MCF 10A (cell line): ENCODE measurements around the gene COL25A1. TPM values are rescaled to one million over a fixed set of nuclear protein-coding genes. Genes with fewer than 3 reads are reported as not detected.

ENCODE experiments used
- BruUV-seq: library from RNA; stranded (reverse); fragments of 400-500 nt; replicated peaks from 2 replicates; lab custom pipeline; 2021; lab: Mats Ljungman, UMichigan
- CTCF ChIA-PET: fragments of 300-600 bp; sonication (Branson Sonifier 250); formaldehyde crosslinking; extraction: SDS; loops from one replicate; lab custom pipeline; 2021; ENCODE audit warnings: antibody characterized with exemption, inconsistent platforms; lab: Yijun Ruan, JAX
- POLR2A ChIA-PET: fragments of 300-600, 350-650 bp; sonication (Branson Sonifier 250); formaldehyde crosslinking; extraction: SDS; loops from one replicate; lab custom pipeline; 2020; ENCODE audit warnings: antibody characterized with exemption, inconsistent platforms; lab: Yijun Ruan, JAX
- DNase-seq: peaks from one replicate; pipeline ENCODE4 v3.0.0-alpha.2; 2018; ENCODE audit not compliant: unreplicated experiment
- H3K27ac Mint-ChIP-seq: one replicate; pipeline ENCODE4 v1.8.0; 2022; ENCODE audit warnings: mild to moderate bottlenecking, low read depth, mixed read lengths; ENCODE audit not compliant: unreplicated experiment
- H3K27me3 Mint-ChIP-seq: one replicate; pipeline ENCODE4 v1.8.0; 2022; ENCODE audit warnings: mixed read lengths; ENCODE audit not compliant: insufficient read depth, unreplicated experiment
- H3K36me3 Mint-ChIP-seq: one replicate; pipeline ENCODE4 v1.8.0; 2022; ENCODE audit warnings: mild to moderate bottlenecking, moderate library complexity, mixed read lengths; ENCODE audit not compliant: insufficient read depth, unreplicated experiment
- H3K4me1 Mint-ChIP-seq: one replicate; pipeline ENCODE4 v1.8.0; 2022; ENCODE audit warnings: mixed read lengths; ENCODE audit not compliant: insufficient read depth, unreplicated experiment
- H3K4me3 Mint-ChIP-seq: one replicate; pipeline ENCODE4 v1.8.0; 2022; ENCODE audit warnings: mild to moderate bottlenecking, moderate library complexity, mixed read lengths; ENCODE audit not compliant: unreplicated experiment
- H3K9me3 Mint-ChIP-seq: one replicate; pipeline ENCODE4 v1.8.0; 2022; ENCODE audit warnings: mixed read lengths; ENCODE audit not compliant: unreplicated experiment
- CTCF ChIP-seq: fragments of 200-600 bp; IDR thresholded peaks from one replicate; pipeline ENCODE4 v1.8.0; 2022; ENCODE audit warnings: antibody characterized with exemption, mild to moderate bottlenecking; ENCODE audit not compliant: unreplicated experiment
- intact Hi-C: fragments of 100-400 bp; cut with micrococcal nuclease; formaldehyde crosslinking; loops from 2 replicates; pipeline ENCODE4 v1.14.1; 2022
- total RNA-seq: library from RNA; stranded (reverse); gene quantifications from 2 replicates; pipeline ENCODE4 v1.2.3, GENCODE V29; 2022

The COL25A1 gene
- total RNA-seq, 1 experiment from 2014 or later = not detected

GRCh38 chr4:108795733-108796132, 506.7 kb downstream of the COL25A1 start:
- no peak for DNase-seq
- Mint-ChIP-seq H3K27ac (no peak overlapping the region), H3K36me3 (no peaks in the 10 kb centered on the region), H3K27me3 (no peaks in the 10 kb centered on the region), H3K4me3 (no peak overlapping the region), H3K9me3 (no peaks in the 10 kb centered on the region), H3K4me1 (peaks cover 4% of the 10 kb centered on the region)
- POLR2A ChIA-PET = no interaction called here
- intact Hi-C loops = no loop called here
- no TSS peak for BruUV-seq
- no peak for TF ChIP-seq CTCF
- CTCF ChIA-PET = interaction anchor here (0.9 kb wide), 1 partner anchor 955 kb away, joined by 4 read pairs; no protein-coding TSS in a partner anchor

- H3K27me3 Mint-ChIP-seq = no peaks in the 10 kb centered on the region
Measured at GRCh38 chr4:108794136-108794535, 508.3 kb downstream of the COL25A1 start.

GRCh38 chr4:108793415-108793814, 509.0 kb downstream of the COL25A1 start:
- no peak overlapping the region for H3K27ac Mint-ChIP-seq
- H3K27me3 Mint-ChIP-seq = no peaks in the 10 kb centered on the region
- peaks cover 4% of the 10 kb centered on the region for H3K4me1 Mint-ChIP-seq
- H3K9me3 Mint-ChIP-seq = no peaks in the 10 kb centered on the region
- no peak overlapping the region for H3K4me3 Mint-ChIP-seq
- TF ChIP-seq CTCF = no peak
- intact Hi-C loops = no loop called here
- H3K36me3 Mint-ChIP-seq = no peaks in the 10 kb centered on the region
- no peak for DNase-seq
- BruUV-seq = no TSS peak
- ChIA-PET CTCF (interaction anchor here (0.6 kb wide), 1 partner anchor 913 kb away, joined by 3 read pairs; no protein-coding TSS in a partner anchor), POLR2A (no interaction called here)

More at GRCh38 chr4:108794136-108794535, 508.3 kb downstream of the COL25A1 start:
- no peak overlapping the region for H3K4me3 Mint-ChIP-seq
- ChIA-PET POLR2A (no interaction called here), CTCF (interaction anchor here (0.6 kb wide), 2 partner anchors 564 to 913 kb away, joined by 3 read pairs; no protein-coding TSS in a partner anchor)
- no peaks in the 10 kb centered on the region for H3K9me3 Mint-ChIP-seq
- peaks cover 4% of the 10 kb centered on the region for H3K4me1 Mint-ChIP-seq
- no peak for DNase-seq
- BruUV-seq = no TSS peak
- no peaks in the 10 kb centered on the region for H3K36me3 Mint-ChIP-seq
- H3K27ac Mint-ChIP-seq = no peak overlapping the region
- intact Hi-C loops = no loop called here
- no peak for TF ChIP-seq CTCF

- CTCF ChIA-PET = no interaction called here
- Mint-ChIP-seq H3K4me3 (no peak overlapping the region), H3K4me1 (no peaks in the 10 kb centered on the region), H3K27ac (no peak overlapping the region), H3K36me3 (no peaks in the 10 kb centered on the region), H3K27me3 (no peaks in the 10 kb centered on the region), H3K9me3 (no peaks in the 10 kb centered on the region)
- BruUV-seq = no TSS peak
- intact Hi-C loops = no loop called here
- POLR2A ChIA-PET = no interaction called here
- no peak for TF ChIP-seq CTCF
- no peak for DNase-seq
Measured at GRCh38 chr4:108788731-108789130, 513.7 kb downstream of the COL25A1 start.
